ENCODE data around the gene IMMP2L.

The IMMP2L gene

GRCh38 chr7:111056371-111056770 is 505.9 kb downstream of the IMMP2L start:
- DNase-seq: no peak

GRCh38 chr7:111053035-111053434 is 509.3 kb downstream of the IMMP2L start:
- DNase-seq: no peak

- no peak for DNase-seq
Observed at GRCh38 chr7:111051832-111052231, 510.5 kb downstream of the IMMP2L start.

GRCh38 chr7:111050875-111051416 is 511.3 kb downstream of the IMMP2L start:
- DNase-seq: no peak

GRCh38 chr7:111049971-111050680 is 512.2 kb downstream of the IMMP2L start:
- DNase-seq: no peak

- DNase-seq: no peak
Observed at GRCh38 chr7:111047595-111047994, 514.7 kb downstream of the IMMP2L start.

GRCh38 chr7:111045449-111045848 is 516.8 kb downstream of the IMMP2L start:
- DNase-seq: no peak

GRCh38 chr7:111043561-111043960 is 518.7 kb downstream of the IMMP2L start:
- no peak for DNase-seq

- DNase-seq: no peak
Observed at GRCh38 chr7:111042842-111043241, 519.5 kb downstream of the IMMP2L start.

GRCh38 chr7:111041577-111041976 is 520.7 kb downstream of the IMMP2L start:
- no peak for DNase-seq

GRCh38 chr7:111038185-111038584 is 524.1 kb downstream of the IMMP2L start:
- no peak for DNase-seq

GRCh38 chr7:111031916-111032315 is 530.4 kb downstream of the IMMP2L start:
- DNase-seq: no peak

- DNase-seq: no peak
Observed at GRCh38 chr7:111030336-111030735, 532.0 kb downstream of the IMMP2L start.

GRCh38 chr7:111029574-111030251 is 532.6 kb downstream of the IMMP2L start:
- DNase-seq: peak in 1 of 4 experiments; percentile 17

- no peak for DNase-seq
Observed at GRCh38 chr7:111029141-111029572, 533.1 kb downstream of the IMMP2L start.

GRCh38 chr7:111027396-111027795 is 534.9 kb downstream of the IMMP2L start:
- no peak for DNase-seq

GRCh38 chr7:111026806-111027205 is 535.5 kb downstream of the IMMP2L start:
- no peak for DNase-seq

- DNase-seq: no peak
Observed at GRCh38 chr7:111026343-111026742, 535.9 kb downstream of the IMMP2L start.

- DNase-seq: peak in 1 of 4 experiments; percentile 1
Observed at GRCh38 chr7:111025006-111025405, 537.3 kb downstream of the IMMP2L start.

GRCh38 chr7:111018960-111019736 is 543.1 kb downstream of the IMMP2L start:
- no peak for DNase-seq

GRCh38 chr7:111018447-111018846 is 543.8 kb downstream of the IMMP2L start:
- no peak for DNase-seq

GRCh38 chr7:111014079-111014478 is 548.2 kb downstream of the IMMP2L start:
- no peak for DNase-seq

Data from activated CD4-positive, CD25-positive, alpha-beta regulatory T cell (primary cell).